HEK293 (cell line): Measurements from ENCODE around the gene DNASE2B.

ENCODE experiments used
- CTCF ChIP-seq: fragments of 450-650 bp; formaldehyde crosslinking; IDR thresholded peaks from 2 replicates; pipeline ENCODE4 v1.5.1; 2016; ENCODE audit warnings: missing biosample characterization, missing genetic modification characterization
- ZNF175 ChIP-seq: fragments of 450-650 bp; formaldehyde crosslinking; IDR thresholded peaks from 2 replicates; pipeline ENCODE4 v1.5.1; 2016; ENCODE audit warnings: missing biosample characterization, missing genetic modification characterization

- TF ChIP-seq ZNF175 (tag by site-specific recombination) (no peak), CTCF (tag by site-specific recombination) (no peak)
Observed at GRCh38 chr1:84352298-84353106, 45.8 kb upstream of the DNASE2B start.
